Sigmoid colon (tissue), 7 donors: Measurements from ENCODE around the gene PNLIPRP2. TPM values are rescaled to one million over a fixed set of nuclear protein-coding genes. Genes with fewer than 3 reads are reported as not detected.

Experiments used
- DNase-seq: peaks from one replicate; pipeline ENCODE4 v3.0.0-alpha.2; 2019
- H3K27ac ChIP-seq, 4 donors: fragments of 200-600 bp; sonication (generic); one replicate each; pipeline ENCODE4 v1.5.1; 2016 to 2019; ENCODE audit warnings: mild to moderate bottlenecking in 1 of 4
- H3K27me3 ChIP-seq, 3 donors: fragments of 200-600 bp; sonication (generic); one replicate each; pipeline ENCODE4 v1.5.1; 2019; ENCODE audit warnings: mild to moderate bottlenecking in 1 of 3
- H3K36me3 ChIP-seq, 4 donors: fragments of 200-600 bp; sonication (generic); one replicate each; pipeline ENCODE4 v1.5.1; 2016 to 2019
- H3K4me1 ChIP-seq, 4 donors: fragments of 200-600 bp; sonication (generic); one replicate each; pipeline ENCODE4 v1.5.1; 2017 to 2019
- H3K4me3 ChIP-seq, 4 donors: fragments of 200-600 bp; sonication (generic); one replicate each; pipeline ENCODE4 v1.5.1; 2017 to 2019; ENCODE audit warnings: mild to moderate bottlenecking in 2 of 4, moderate library complexity in 1 of 4
- H3K9me3 ChIP-seq, 4 donors: fragments of 200-600 bp in 3 of 4; sonication (generic) in 3 of 4; one replicate each; pipeline versions ENCODE4 v1.5.1 to v1.6.1; 2013 to 2019
- EP300 ChIP-seq, 4 donors: sonication (generic); formaldehyde crosslinking; IDR thresholded peaks; one replicate each; pipeline ENCODE4 v1.6.1; 2017; ENCODE audit warnings: antibody characterized with exemption in 4 of 4
- POLR2A ChIP-seq, 2 donors: fragments of 450-650 bp; IDR thresholded peaks; one replicate each; pipeline ENCODE4 v1.6.1; 2016; ENCODE audit warnings: antibody characterized with exemption in 2 of 2, mild to moderate bottlenecking in 2 of 2, moderate library complexity in 2 of 2
- POLR2AphosphoS5 ChIP-seq, 4 donors: sonication (generic); formaldehyde crosslinking; IDR thresholded peaks; one replicate each; pipeline ENCODE4 v1.6.1; 2017; ENCODE audit warnings: antibody characterized with exemption in 4 of 4
- WGBS, 2 donors: extraction: QIAGEN DNeasy Blood & Tissue Kit; methylation state at CpG; one replicate each; pipeline ENCODE4 v1.1.7; 2013; 5-methylcytosine and 5-hydroxymethylcytosine counted together
- intact Hi-C: fragments of 100-400 bp; cut with DNase I; formaldehyde crosslinking; loops from one replicate; pipeline ENCODE4 v1.15.1; 2023
- polyA plus RNA-seq, 3 donors: library from polyadenylated mRNA; stranded (reverse); fragments of 200-250 nt; gene quantifications; one replicate each; pipeline ENCODE4 v1.2.3, GENCODE V29; 2013
- total RNA-seq, 4 donors: library from RNA; depleted of rRNA; stranded (reverse); fragments of >200 nt; gene quantifications; one replicate each; pipeline ENCODE4 v1.1.0, GENCODE V29; 2016
- TF ChIP-seq, protein P1 (sequence below), 4 experiments: fragments of 450-650 bp in 3 of 4; fragments of 200-600 bp in 1 of 4; IDR thresholded peaks; one replicate each; pipeline ENCODE4 v1.5.1; 2016 to 2019; ENCODE audit warnings: antibody characterized with exemption in 4 of 4, mild to moderate bottlenecking in 3 of 4, moderate library complexity in 2 of 4
- donor health status: healthy with polysubstance abuse.
- donor health status: Bipolar disorder and iron deficiency.
- donor health status: healthy.

The PNLIPRP2 gene
- total and polyA plus RNA-seq, 7 donors: 0.95 to 1.8 TPM; not detected in 5

GRCh38 chr10:116690356-116691322 is 69.9 kb downstream of the PNLIPRP2 start:
- peak; percentile 70 for DNase-seq
- WGBS, 2 donors: 65 to 77% methylated on average over 17 of the region's 17 CpGs
- H3K9me3 ChIP-seq: no peaks in the 10 kb centered on the region
- peaks cover 0 to 48% (median 22%) of the 10 kb centered on the region in 4 donors for H3K4me1 ChIP-seq
- H3K27ac ChIP-seq: peak overlapping the region in 3 of 4 donors; percentile 1 to 50 (median 48)
- TF ChIP-seq, protein P1, sequence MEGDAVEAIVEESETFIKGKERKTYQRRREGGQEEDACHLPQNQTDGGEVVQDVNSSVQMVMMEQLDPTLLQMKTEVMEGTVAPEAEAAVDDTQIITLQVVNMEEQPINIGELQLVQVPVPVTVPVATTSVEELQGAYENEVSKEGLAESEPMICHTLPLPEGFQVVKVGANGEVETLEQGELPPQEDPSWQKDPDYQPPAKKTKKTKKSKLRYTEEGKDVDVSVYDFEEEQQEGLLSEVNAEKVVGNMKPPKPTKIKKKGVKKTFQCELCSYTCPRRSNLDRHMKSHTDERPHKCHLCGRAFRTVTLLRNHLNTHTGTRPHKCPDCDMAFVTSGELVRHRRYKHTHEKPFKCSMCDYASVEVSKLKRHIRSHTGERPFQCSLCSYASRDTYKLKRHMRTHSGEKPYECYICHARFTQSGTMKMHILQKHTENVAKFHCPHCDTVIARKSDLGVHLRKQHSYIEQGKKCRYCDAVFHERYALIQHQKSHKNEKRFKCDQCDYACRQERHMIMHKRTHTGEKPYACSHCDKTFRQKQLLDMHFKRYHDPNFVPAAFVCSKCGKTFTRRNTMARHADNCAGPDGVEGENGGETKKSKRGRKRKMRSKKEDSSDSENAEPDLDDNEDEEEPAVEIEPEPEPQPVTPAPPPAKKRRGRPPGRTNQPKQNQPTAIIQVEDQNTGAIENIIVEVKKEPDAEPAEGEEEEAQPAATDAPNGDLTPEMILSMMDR (IDR thresholded peaks at IDR 0.05): peak in 1 of 4 experiments; percentile 21
- TF ChIP-seq EP300 (IDR thresholded peaks at IDR 0.05): no peak
- intact Hi-C loops: no loop called here
- H3K36me3 ChIP-seq: peaks cover 0 to 12% (median 0%) of the 10 kb centered on the region in 4 donors
- H3K4me3 ChIP-seq: no peak overlapping the region
- no peaks in the 10 kb centered on the region for H3K27me3 ChIP-seq

DNA sequence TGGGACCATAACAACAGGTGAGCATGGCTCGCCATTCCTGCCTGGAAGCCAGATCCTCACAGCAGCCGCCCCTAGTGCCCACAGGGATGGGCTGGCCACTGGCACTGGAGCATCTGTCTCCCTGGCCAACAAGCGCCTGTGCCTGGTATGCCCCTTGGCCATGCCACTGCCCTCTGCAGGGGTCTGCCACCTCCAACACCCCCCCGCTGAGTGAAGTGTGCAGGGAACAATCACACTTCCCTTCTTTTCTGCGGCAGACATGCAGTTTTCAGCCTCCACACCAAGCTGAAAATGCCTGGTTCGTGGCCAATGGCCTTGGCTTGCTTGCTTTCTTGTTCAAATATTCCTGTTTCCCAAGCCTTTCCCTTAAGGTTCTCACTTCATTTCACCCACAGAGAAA is 70.9 kb downstream of the PNLIPRP2 start:
- peaks cover 0 to 48% (median 22%) of the 10 kb centered on the region in 4 donors for H3K4me1 ChIP-seq
- H3K27me3 ChIP-seq: no peaks in the 10 kb centered on the region
- H3K4me3 ChIP-seq: no peak overlapping the region
- H3K36me3 ChIP-seq: peaks cover 0 to 12% (median 0%) of the 10 kb centered on the region in 4 donors
- TF ChIP-seq POLR2A (IDR thresholded peaks at IDR 0.05) (no peak), EP300 (IDR thresholded peaks at IDR 0.05) (no peak)
- TF ChIP-seq, protein P1 (IDR thresholded peaks at IDR 0.05): no peak
- intact Hi-C loops: loop anchor here (2.0 kb wide), 1 partner anchor 49 kb away; no protein-coding TSS in a partner anchor
- DNase-seq: peak; percentile 72
- peak overlapping the region; percentile 1 to 50 (median 48) for H3K27ac ChIP-seq
- H3K9me3 ChIP-seq: no peaks in the 10 kb centered on the region
- 72 to 81% methylated on average over 6 of the region's 6 CpGs for WGBS, 2 donors

DNA sequence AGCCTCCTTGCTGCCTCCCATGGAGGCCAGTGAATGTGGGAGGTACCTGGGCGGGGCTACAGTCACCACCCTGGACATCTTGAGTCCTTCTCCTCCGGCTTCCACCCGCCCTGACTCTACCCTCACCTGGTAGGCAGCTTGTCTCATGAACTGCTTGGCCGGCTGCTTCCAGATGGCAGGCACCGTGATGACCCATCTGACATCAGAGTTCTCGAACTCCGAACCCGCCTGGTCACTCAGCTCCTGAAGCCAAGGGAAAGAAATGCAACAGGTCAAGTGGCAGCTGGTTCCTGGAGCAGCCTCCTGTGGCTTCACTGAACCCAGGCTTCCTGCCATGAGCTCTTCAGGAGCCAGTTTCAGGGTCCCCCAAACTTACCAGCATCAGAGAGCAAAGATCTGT is 71.5 kb downstream of the PNLIPRP2 start:
- Histone ChIP-seq H3K9me3 (no peaks in the 10 kb centered on the region), H3K27me3 (no peaks in the 10 kb centered on the region), H3K36me3 (peaks cover 0 to 12% (median 0%) of the 10 kb centered on the region in 4 donors), H3K4me1 (peaks cover 0 to 47% (median 22%) of the 10 kb centered on the region in 4 donors), H3K27ac (peak overlapping the region in 3 of 4 donors; percentile 48 to 50 (median 49)), H3K4me3 (no peak overlapping the region)
- intact Hi-C loops: loop anchor here (2.0 kb wide), 1 partner anchor 49 kb away; no protein-coding TSS in a partner anchor
- TF ChIP-seq POLR2AphosphoS5 (IDR thresholded peaks at IDR 0.05) (no peak), POLR2A (IDR thresholded peaks at IDR 0.05) (no peak), EP300 (IDR thresholded peaks at IDR 0.05) (no peak)
- TF ChIP-seq, protein P1 (IDR thresholded peaks at IDR 0.05): no peak
- DNase-seq: peak; percentile 65
- WGBS, 2 donors: 89 to 92% methylated on average over 8 of the region's 8 CpGs

- TF ChIP-seq EP300 (IDR thresholded peaks at IDR 0.05): no peak
- no peak for TF ChIP-seq POLR2AphosphoS5 (IDR thresholded peaks at IDR 0.05)
- no peak for TF ChIP-seq POLR2A (IDR thresholded peaks at IDR 0.05)
- TF ChIP-seq, protein P1 (IDR thresholded peaks at IDR 0.05): no peak
- DNase-seq: peak; percentile 53
- Histone ChIP-seq H3K36me3 (peaks cover 0 to 25% (median 0%) of the 10 kb centered on the region in 4 donors), H3K4me1 (peaks cover 0 to 25% (median 12%) of the 10 kb centered on the region in 4 donors), H3K9me3 (no peaks in the 10 kb centered on the region), H3K27me3 (no peaks in the 10 kb centered on the region), H3K27ac (no peak overlapping the region), H3K4me3 (no peak overlapping the region)
- WGBS, 2 donors: 58 to 63% methylated on average over 14 of the region's 14 CpGs
- intact Hi-C loops: no loop called here
Measured at GRCh38 chr10:116694243-116694926, 73.6 kb downstream of the PNLIPRP2 start.

Other genes with a start within 250 kb of the PNLIPRP2 start
- under 1 TPM in 1 of 4 donors, not detected in 3; 0.54 TPM for gene PNLIPRP3, start 193.1 kb upstream of the PNLIPRP2 start, total RNA-seq
- not detected for gene PNLIPRP3, start 193.1 kb upstream of the PNLIPRP2 start, polyA plus RNA-seq
- gene PNLIP, start 75.0 kb upstream of the PNLIPRP2 start, total RNA-seq: not detected
- 1 to 10 TPM in 1 of 3 donors, not detected in 2; 4.2 TPM for gene PNLIP, start 75.0 kb upstream of the PNLIPRP2 start, polyA plus RNA-seq
- gene PNLIPRP1, start 30.0 kb upstream of the PNLIPRP2 start, total RNA-seq: not detected
- 1 to 10 TPM in 1 of 3 donors, under 1 TPM in 1, not detected in 1; 0.04 to 3.6 TPM for gene PNLIPRP1, start 30.0 kb upstream of the PNLIPRP2 start, polyA plus RNA-seq
- gene HSPA12A, start 121.6 kb downstream of the PNLIPRP2 start, total RNA-seq: 10 to 100 TPM; 12.3 to 17.4 (median 15.4) TPM
- 1 to 10 TPM; 1.4 to 3.6 (median 3.0) TPM for gene HSPA12A, start 121.6 kb downstream of the PNLIPRP2 start, polyA plus RNA-seq
- 10 to 100 TPM in 1 of 4 donors, under 1 TPM in 2, not detected in 1; 0.16 to 13.0 (median 0.27) TPM for gene ENO4, start 228.5 kb downstream of the PNLIPRP2 start, total RNA-seq
- gene ENO4, start 228.5 kb downstream of the PNLIPRP2 start, polyA plus RNA-seq: under 1 TPM in 1 of 3 donors, not detected in 2; 0.09 TPM